HEK293 (cell line): ENCODE measurements around the gene PWP1.

Experiments
- FEZF1 ChIP-seq: fragments of 450-650 bp; formaldehyde crosslinking; IDR thresholded peaks from 2 replicates; pipeline ENCODE4 v1.5.1; 2016; ENCODE audit warnings: missing biosample characterization, missing genetic modification characterization
- ZBTB11 ChIP-seq: fragments of 450-650 bp; formaldehyde crosslinking; conservative IDR thresholded peaks from 2 replicates; pipeline ENCODE4 v1.5.1; 2016; ENCODE audit warnings: low read depth, missing biosample characterization, missing genetic modification characterization
- ZBTB20 ChIP-seq: fragments of 450-650 bp; formaldehyde crosslinking; IDR thresholded peaks from 2 replicates; pipeline ENCODE4 v1.5.1; 2016; ENCODE audit warnings: missing biosample characterization, missing genetic modification characterization
- ZBTB49 ChIP-seq: fragments of 450-650 bp; formaldehyde crosslinking; IDR thresholded peaks from 2 replicates; pipeline ENCODE4 v1.5.1; 2016; ENCODE audit warnings: missing biosample characterization, missing genetic modification characterization, low read depth
- ZNF133 ChIP-seq: fragments of 450-650 bp; formaldehyde crosslinking; IDR thresholded peaks from 2 replicates; pipeline ENCODE4 v1.5.1; 2016; ENCODE audit warnings: missing biosample characterization, missing genetic modification characterization
- ZNF18 ChIP-seq: fragments of 450-650 bp; formaldehyde crosslinking; IDR thresholded peaks from 2 replicates; pipeline ENCODE4 v1.5.1; 2016; ENCODE audit warnings: missing biosample characterization, missing genetic modification characterization
- ZNF423 ChIP-seq: fragments of 450-650 bp; formaldehyde crosslinking; IDR thresholded peaks from 2 replicates; pipeline ENCODE4 v1.5.1; 2016; ENCODE audit warnings: missing biosample characterization, missing genetic modification characterization
- ZNF658 ChIP-seq: fragments of 450-650 bp; formaldehyde crosslinking; IDR thresholded peaks from 2 replicates; pipeline ENCODE4; 2016; ENCODE audit warnings: missing biosample characterization, missing genetic modification characterization
- ZNF792 ChIP-seq: fragments of 450-650 bp; formaldehyde crosslinking; IDR thresholded peaks from 2 replicates; pipeline ENCODE4 v1.5.1; 2016; ENCODE audit warnings: missing biosample characterization, missing genetic modification characterization
- TF ChIP-seq, protein P1 (sequence below): fragments of 450-650 bp; formaldehyde crosslinking; IDR thresholded peaks from 2 replicates; pipeline ENCODE4 v1.5.1; 2016; ENCODE audit warnings: missing biosample characterization, missing genetic modification characterization
- TF ChIP-seq, protein P2 (sequence below): fragments of 450-650 bp; formaldehyde crosslinking; IDR thresholded peaks from 2 replicates; pipeline ENCODE4 v1.5.1; 2016; ENCODE audit warnings: missing biosample characterization, missing genetic modification characterization
- TF ChIP-seq, protein P3 (sequence below): fragments of 450-650 bp; formaldehyde crosslinking; IDR thresholded peaks from 2 replicates; pipeline ENCODE4; 2016; ENCODE audit warnings: missing biosample characterization, missing genetic modification characterization

The PWP1 gene

DNA sequence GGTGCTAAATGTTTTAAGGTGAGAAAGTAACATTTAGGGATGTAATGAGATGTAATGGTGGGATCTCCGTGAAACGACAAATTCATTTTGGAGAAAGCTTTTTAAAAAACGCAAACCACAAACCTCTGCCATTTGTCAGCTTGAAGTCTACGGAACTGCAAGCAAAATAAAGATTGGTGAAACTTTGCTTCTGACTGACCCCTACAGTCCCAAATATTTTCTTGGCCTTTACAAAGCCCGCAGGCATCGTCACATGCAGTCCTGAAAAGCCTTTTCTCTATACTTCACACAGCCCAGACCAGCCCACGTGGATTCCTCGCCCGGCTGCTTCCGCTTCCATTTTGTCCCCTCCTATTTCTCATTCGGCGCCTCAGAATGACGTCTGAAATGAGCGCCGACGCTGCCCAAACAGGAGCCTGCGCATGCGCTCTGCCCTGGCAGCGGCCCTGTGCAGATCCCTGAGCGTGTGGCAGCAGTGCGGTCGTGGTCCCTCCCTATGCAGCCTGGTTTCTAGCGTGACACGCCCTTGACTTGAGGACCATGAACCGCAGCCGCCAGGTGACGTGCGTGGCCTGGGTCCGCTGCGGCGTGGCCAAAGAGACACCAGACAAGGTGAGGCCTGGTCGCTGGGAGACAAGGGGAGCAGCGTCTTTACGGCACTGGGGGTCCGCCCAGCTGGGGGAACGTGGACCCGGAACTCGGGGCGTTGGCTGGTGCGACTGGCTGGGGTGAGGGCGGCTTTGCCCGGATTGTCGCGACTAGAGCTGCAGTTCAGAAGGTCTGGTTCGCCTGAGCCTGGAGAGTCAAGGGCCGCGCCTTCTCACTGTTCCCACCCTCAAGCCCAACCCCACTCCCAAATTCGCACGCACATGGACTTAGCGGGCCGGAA lies at the start of gene PWP1 (continued):
- TF ChIP-seq ZNF18 (tag by site-specific recombination) (no peak), ZBTB49 (tag by site-specific recombination) (no peak), ZBTB20 (peak; percentile 69), ZNF423 (tag by site-specific recombination) (no peak), ZNF792 (tag by site-specific recombination) (no peak), ZNF658 (tag by site-specific recombination) (no peak), ZNF133 (tag by site-specific recombination) (no peak), ZBTB11 (peak; percentile 16; the same call in 1 of the 2 replicates), FEZF1 (peak; percentile 35; the same call in 1 of the 2 replicates)
- TF ChIP-seq, protein P1, sequence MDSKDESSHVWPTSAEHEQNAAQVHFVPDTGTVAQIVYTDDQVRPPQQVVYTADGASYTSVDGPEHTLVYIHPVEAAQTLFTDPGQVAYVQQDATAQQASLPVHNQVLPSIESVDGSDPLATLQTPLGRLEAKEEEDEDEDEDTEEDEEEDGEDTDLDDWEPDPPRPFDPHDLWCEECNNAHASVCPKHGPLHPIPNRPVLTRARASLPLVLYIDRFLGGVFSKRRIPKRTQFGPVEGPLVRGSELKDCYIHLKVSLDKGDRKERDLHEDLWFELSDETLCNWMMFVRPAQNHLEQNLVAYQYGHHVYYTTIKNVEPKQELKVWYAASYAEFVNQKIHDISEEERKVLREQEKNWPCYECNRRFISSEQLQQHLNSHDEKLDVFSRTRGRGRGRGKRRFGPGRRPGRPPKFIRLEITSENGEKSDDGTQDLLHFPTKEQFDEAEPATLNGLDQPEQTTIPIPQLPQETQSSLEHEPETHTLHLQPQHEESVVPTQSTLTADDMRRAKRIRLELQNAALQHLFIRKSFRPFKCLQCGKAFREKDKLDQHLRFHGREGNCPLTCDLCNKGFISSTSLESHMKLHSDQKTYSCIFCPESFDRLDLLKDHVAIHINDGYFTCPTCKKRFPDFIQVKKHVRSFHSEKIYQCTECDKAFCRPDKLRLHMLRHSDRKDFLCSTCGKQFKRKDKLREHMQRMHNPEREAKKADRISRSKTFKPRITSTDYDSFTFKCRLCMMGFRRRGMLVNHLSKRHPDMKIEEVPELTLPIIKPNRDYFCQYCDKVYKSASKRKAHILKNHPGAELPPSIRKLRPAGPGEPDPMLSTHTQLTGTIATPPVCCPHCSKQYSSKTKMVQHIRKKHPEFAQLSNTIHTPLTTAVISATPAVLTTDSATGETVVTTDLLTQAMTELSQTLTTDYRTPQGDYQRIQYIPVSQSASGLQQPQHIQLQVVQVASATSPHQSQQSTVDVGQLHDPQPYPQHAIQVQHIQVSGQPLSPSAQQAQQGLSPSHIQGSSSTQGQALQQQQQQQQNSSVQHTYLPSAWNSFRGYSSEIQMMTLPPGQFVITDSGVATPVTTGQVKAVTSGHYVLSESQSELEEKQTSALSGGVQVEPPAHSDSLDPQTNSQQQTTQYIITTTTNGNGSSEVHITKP (tag by site-specific recombination) = no peak; the same call in 1 of the 2 replicates
- TF ChIP-seq, protein P2, sequence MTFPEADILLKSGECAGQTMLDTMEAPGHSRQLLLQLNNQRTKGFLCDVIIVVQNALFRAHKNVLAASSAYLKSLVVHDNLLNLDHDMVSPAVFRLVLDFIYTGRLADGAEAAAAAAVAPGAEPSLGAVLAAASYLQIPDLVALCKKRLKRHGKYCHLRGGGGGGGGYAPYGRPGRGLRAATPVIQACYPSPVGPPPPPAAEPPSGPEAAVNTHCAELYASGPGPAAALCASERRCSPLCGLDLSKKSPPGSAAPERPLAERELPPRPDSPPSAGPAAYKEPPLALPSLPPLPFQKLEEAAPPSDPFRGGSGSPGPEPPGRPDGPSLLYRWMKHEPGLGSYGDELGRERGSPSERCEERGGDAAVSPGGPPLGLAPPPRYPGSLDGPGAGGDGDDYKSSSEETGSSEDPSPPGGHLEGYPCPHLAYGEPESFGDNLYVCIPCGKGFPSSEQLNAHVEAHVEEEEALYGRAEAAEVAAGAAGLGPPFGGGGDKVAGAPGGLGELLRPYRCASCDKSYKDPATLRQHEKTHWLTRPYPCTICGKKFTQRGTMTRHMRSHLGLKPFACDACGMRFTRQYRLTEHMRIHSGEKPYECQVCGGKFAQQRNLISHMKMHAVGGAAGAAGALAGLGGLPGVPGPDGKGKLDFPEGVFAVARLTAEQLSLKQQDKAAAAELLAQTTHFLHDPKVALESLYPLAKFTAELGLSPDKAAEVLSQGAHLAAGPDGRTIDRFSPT (tag by site-specific recombination) = no peak
- TF ChIP-seq, protein P3, sequence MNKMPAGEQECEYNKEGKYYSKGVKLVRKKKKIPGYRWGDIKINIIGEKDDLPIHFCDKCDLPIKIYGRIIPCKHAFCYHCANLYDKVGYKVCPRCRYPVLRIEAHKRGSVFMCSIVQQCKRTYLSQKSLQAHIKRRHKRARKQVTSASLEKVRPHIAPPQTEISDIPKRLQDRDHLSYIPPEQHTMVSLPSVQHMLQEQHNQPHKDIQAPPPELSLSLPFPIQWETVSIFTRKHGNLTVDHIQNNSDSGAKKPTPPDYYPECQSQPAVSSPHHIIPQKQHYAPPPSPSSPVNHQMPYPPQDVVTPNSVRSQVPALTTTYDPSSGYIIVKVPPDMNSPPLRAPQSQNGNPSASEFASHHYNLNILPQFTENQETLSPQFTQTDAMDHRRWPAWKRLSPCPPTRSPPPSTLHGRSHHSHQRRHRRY (tag by site-specific recombination) = no peak
- TF ChIP-seq, all 188 proteins: peak for 38
